CD4-positive, alpha-beta T cell treated with Interleukin-4 for 4 hours (primary cell): Measurements from ENCODE around the gene METTL26.
A peak's percentile ranks its signal among the peaks of the same experiment; 100 is the strongest.

ENCODE experiments used
- DNase-seq: peaks from one replicate; pipeline ENCODE4 v3.0.0-alpha.2; 2020

METTL26 gene

DNA sequence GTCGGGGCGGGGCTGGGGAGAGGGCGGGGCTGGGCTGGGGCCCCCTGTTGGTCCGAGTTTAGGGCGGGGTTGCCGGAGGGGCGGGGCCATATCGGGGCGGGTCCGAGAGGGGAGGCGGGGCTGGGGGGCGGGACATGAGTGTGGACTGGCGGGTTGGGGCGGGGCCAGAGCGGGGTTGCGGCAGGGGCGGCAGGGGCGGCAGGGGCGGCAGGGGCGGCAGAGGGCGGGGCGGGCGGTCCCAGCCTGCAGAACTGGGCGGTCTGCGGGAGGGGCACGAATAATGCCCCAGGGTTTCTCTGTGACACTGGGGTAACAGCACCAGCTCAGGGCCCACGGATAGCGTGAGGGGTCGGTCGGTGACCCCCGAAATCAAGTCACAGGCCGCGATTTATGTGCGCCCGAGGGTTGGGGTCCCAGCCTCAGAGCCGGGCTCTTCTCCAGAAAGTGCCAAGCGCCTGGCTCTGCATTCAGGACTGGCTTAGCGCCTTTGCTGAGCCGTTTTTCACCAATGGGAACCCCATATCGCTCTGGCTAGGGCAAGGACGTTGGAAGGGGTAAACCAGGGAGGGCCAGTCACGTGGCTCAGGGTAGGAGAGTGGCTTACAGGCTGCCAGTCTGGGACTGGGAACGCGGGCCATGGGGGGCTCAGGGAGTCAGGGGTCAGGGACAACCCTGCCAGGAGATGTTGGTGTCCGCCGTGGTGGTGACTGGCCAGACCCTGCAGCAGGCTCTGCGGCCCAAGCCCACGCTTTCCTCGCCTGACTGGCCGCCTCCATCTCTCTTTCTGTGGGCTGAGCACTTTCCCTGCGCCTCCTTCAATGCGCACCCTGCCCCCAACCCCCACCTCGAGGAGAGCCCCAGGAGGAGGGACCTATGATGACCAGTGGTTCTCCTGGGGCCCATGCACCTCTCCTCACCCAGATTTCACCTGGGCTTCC lies 1.2 kb upstream of the METTL26 start:
- peak; percentile 80 for DNase-seq

DNA sequence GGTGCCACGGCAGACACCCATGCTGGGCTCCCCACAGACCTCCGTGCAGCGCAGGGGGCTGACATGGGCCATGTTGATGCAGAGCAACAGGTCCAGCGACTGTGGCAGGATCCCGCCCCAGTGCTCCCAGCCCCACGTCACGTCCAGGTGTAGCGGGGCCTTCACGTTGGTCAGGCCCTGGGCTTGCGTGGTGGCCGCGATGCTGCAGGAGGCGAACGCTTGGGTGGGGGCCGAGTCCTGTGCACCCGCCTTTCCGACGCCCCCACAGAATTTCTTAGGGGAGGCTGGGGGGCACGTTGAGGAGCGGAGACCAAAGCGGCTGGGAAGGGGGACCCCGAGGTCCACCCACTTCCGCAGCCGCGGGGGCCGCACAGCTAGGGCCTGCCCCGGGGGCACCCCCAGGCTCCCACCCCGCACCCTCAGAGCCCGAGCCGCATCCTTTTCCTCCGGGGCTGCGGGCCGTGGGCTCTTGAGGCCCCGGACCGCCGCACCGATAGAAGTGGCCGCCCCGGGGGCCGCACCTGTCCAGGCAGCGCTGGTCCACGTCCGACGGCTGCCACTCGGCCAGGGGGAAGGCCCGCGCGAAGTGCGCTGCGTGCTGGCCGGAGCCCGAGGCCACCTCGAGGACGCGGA lies 416 bp downstream of the METTL26 start:
- no peak for DNase-seq

DNA sequence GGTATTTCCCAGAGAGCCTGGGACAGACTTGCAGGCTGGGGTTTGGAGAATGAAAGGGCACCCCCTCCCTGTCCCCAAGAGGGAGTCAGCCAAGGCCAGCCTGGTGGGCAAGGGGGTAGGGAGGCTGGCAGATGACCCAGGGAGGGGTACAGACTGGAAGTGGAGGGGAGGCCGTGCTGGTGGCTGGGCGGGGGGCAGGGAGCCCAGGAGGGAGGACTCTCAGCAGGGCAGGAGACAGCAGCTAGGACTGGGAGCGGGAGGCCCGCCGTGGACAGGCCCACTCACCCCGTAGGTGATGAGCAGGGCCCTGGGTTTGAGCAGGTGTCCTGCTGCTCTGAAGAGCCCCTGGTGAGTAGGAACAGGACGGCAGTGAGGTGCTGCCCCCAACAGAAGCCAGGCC lies 1.1 kb downstream of the METTL26 start:
- DNase-seq, result no peak

DNA sequence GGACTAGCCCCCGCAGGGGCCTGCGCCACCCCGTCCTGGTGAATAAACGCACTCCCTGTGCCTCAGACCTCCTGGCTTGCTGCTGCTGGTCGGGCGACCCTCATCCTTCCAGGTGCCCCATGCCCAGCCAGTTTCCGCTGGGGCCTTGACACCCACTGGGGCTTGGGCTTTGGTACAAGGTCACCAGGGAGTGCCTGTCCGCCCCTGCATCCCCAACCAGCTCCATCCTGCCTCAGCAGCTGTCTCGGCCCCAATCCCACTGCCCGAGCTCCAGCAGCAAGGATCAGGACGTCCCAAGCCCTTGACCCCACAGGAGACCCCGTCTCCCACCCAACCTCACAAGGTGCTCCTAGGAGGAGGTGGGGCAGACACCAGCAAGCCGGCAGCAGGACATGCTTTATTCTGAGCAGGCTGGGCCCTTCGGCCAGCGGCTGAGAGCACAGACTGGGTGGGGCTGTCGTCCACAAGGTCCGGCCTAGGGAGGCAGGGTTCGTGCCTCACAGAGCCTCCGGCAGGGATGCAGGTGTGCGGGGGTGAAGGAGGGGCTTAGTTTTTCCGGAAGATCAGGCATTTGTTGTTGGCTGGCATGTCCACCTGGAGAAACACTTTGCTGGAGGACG lies 1.9 kb downstream of the METTL26 start:
- no peak for DNase-seq

DNA sequence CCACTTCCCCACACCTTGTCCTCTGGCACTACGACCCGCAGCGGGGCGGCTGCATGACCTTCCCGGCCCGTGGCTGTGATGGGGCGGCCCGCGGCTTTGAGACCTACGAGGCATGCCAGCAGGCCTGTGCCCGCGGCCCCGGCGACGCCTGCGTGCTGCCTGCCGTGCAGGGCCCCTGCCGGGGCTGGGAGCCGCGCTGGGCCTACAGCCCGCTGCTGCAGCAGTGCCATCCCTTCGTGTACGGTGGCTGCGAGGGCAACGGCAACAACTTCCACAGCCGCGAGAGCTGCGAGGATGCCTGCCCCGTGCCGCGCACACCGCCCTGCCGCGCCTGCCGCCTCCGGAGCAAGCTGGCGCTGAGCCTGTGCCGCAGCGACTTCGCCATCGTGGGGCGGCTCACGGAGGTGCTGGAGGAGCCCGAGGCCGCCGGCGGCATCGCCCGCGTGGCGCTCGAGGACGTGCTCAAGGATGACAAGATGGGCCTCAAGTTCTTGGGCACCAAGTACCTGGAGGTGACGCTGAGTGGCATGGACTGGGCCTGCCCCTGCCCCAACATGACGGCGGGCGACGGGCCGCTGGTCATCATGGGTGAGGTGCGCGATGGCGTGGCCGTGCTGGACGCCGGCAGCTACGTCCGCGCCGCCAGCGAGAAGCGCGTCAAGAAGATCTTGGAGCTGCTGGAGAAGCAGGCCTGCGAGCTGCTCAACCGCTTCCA lies 2.6 kb downstream of the METTL26 start:
- DNase-seq, result no peak

DNA sequence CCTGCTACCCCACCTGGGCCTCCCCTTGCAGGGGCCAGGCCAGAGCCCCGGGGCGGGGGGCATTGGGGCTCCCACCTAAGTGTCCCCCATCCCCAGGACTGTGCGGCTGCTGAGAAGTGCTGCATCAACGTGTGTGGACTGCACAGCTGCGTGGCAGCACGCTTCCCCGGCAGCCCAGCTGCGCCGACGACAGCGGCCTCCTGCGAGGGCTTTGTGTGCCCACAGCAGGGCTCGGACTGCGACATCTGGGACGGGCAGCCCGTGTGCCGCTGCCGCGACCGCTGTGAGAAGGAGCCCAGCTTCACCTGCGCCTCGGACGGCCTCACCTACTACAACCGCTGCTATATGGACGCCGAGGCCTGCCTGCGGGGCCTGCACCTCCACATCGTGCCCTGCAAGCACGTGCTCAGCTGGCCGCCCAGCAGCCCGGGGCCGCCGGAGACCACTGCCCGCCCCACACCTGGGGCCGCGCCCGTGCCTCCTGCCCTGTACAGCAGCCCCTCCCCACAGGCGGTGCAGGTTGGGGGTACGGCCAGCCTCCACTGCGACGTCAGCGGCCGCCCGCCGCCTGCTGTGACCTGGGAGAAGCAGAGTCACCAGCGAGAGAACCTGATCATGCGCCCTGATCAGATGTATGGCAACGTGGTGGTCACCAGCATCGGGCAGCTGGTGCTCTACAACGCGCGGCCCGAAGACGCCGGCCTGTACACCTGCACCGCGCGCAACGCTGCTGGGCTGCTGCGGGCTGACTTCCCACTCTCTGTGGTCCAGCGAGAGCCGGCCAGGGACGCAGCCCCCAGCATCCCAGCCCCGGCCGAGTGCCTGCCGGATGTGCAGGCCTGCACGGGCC lies 3.4 kb downstream of the METTL26 start:
- no peak for DNase-seq

DNA sequence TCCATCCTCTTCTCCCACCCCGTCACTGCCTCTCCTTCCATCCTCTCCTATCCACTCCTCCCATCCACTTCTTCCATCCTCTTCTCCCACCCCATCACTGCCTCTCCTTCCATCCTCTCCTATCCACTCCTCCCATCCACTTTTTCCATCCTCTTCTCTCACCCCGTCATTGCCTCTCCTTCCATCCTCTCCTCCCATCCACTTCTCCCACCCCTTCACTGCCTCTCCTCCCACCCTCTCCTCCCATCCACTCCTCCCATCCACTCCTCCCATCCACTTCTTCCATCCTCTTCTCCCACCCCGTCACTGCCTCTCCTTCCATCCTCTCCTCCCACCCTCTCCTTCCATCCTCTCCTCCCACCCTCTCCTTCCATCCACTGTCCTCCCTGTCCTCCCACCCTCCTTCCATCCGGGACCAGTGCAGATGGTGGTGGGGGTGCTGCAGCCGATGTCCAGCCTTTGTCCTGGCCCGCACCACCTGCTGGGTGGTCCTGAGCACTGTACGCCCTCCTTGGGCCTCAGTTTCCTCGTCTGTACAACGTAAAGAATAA lies 4.2 kb downstream of the METTL26 start:
- DNase-seq, result no peak

DNA sequence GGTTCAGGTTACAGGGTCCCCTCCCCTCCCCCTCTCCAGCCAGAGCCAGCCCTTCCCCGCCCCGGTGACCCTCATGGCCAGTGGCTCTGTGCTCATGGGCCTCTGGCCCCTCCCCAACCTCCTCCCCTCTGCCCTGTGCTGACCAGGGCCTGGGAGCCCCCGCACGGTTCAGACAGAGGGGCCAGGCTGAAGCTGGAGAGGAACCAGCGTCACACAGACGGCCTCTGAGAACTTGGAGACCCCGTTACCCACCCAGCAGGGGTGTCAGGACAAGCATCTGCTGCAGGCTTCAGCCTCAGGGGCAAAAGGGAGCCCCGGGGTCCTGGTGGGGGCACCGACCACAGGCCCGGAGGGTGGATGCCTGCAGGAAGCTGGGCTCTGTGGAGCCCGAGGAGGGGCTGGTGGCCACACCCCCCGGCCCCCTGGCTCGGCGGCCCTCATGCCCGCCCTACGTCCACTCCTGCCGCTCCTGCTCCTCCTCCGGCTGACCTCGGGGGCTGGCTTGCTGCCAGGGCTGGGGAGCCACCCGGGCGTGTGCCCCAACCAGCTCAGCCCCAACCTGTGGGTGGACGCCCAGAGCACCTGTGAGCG lies 5.2 kb downstream of the METTL26 start, which contains the start of gene WFIKKN1:
WFIKKN1 (plus strand) TSS at position 171 of the 591 bp plus-strand sequence; CDS start at position 440, 269 bp downstream.
- DNase-seq, result no peak

DNA sequence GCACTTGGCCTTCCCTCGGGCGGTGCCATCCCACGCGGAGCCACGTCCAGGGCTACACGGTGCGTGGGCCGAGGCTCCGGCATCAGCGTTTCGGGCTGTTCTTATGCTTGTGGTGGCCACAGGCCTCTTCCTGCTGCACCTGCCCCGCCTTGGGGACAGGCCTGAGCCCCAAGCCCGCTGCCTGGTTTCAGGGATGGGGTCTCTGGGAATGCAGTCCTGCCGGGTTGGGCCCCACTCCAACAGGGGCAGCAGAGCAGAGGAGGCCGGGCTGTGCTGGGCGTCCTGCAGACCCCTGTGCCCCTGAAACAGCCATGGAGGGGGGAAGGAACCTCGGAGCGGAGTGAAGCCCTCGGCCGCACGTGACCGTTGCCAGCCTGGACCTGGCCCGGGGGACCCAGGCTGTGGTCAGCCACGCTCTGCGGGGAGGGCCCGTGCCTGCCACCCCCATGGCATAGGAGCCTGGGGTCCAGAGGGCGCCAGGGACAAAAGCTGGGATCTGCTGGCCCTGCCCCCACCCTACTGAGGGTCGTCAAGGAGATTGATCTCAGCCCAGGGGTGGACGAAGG lies 5.8 kb downstream of the METTL26 start:
- DNase-seq, result no peak

DNA sequence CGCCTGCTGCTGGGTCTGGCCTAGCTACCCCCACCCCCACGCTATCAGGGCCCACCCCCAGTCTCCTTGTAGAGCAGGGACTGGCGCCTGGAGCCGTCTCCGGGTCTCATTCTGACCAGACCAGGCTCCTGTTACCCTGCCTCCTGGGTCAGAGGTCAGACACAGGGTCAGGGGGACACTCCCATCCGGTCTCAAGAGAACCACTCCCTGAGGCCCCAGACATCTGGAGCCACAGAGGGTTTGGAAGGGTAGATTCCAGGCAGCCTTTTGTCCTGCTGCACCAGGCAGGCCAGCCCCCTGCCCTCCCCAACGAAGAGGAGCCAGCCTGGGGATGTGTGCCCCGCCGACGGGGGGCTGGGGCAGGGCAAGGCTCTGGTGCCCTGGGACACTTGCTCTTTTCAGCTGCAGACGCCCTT lies 6.3 kb downstream of the METTL26 start:
- DNase-seq, result no peak

DNA sequence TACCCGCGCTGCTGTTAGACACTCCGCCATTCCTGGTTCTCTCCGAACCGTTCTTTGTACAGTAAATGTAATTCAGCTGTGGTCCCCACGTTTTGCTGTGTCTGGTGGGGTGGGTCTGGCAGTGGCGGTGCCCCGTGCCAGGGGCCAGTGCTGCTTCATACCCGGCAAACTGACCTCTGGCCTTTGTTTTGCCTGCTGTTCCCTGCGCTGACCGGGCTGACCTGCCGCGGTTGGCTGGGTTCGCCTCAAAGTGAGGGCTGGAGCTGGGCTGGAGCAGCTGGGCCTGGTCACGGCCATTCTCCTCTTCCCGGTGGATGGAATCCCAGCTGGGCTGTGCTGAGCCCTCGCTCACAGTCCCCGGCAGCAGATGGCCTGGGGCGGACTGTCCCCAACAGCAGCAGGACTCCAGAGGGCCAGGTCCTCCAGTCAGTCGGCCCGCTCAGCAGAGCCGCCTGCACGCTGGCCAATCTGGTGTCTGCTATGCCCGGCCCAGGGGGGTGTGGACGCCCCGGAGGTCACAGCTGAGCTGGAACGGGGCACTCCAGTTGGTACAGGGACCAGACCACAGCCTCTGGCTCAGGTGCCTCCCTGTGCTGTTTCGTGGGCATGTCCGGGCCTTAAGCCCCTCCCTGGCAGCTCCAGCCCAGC lies 6.8 kb downstream of the METTL26 start:
- no peak for DNase-seq

DNA sequence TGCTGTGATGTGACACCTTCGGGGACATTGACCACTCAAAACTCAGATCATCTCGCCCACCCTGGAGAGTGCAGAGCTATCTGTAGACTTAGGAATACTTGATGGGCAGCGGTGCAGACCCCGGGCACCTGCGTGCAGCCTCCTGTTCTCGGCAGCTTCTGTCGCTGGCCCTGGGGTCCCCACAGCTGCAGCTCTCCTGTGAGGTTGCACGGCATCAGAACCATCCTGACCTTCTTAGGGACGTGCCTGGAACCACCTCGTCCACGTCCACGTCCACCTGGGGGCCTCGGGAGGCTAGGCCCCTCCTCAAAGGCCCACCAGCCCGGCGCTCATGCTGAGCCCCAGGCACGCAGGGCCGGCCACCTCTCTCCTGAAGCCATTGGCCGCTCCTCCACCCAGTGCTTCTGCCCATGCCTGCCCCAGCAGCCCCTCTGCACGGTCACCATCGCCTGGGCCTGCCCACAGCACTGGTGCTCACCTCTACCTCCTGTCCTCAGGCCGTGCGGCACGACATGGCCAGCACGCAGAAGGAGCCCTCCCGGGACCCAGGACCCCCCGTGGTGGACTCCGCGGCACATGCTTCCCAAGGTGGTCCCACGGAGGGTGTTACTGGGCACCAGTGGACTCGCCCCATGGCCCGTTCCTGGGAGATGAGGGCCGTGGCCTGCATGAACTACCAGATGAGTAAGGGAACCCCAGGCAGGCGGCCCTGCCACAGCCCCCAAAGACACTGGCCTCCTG lies 7.6 kb downstream of the METTL26 start:
- no peak for DNase-seq

DNA sequence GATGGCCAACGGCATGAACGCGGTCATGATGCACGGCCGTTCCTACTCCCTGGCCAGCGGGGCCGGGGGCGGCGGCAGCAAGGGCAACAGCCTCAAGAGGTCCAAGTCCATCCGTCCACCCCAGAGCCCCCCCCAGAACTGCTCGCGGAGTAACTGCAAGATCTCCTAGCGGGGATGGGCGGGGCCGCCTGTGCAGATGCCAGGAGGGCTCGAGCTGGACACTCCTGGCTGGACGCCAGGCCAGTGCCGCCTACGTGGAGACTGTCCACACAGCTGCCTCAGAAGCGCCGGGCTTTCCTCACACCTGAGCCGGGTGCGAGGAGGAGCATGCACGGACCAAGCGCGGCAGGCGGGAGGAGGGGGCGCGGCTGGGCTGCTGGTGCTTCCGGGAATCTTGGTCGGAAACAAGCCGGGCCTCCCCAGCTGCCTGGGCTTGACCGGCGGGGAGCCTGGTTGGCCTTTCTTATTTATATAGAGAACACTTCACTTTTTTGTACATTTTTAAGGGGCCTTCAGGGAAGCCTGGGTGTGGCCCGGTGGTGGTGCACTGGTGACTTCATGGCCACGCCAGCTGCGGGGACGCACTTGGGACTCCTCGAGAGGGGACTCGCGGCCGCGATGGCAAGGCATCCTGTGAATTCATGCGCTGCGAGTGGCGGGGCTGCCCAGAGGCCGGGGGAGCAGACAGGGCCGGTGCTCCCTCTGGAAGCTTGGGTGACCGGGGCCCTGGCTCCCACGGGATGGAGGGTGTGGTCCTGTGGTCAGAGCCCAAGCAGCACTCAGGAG lies 8.5 kb downstream of the METTL26 start:
- DNase-seq, result no peak

DNA sequence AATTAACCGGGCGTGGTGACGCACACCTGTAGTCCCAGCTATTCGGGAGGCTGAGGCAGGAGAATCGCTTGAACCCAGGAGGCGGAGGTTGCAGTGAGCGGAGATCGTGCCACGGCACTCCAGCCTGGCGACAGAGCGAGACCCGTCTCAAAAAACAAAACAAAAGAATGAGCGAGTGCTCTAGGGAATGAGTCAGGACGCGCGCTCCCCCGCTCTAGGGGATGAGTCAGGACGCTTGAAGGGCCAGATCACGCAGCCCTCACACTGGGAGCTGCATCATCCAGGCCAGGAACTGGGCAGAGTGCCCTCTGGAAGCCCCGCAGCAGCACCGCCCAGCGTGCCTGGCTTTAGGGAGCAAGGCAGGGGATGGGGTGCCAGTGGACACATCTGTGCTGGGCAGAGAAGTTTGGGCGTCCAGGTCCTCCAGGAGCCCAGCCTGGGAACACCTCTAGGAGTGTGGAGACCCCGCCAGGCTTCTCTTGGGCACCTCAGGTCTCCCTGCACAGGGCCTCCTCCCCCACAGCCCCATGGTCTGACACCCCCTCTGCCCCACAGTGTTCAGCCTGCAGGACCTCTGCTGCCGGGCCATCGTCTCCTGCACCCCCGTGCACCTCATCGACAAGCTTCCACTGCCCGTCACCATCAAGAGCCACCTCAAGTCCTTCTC lies 9.2 kb downstream of the METTL26 start:
- DNase-seq, result no peak

DNA sequence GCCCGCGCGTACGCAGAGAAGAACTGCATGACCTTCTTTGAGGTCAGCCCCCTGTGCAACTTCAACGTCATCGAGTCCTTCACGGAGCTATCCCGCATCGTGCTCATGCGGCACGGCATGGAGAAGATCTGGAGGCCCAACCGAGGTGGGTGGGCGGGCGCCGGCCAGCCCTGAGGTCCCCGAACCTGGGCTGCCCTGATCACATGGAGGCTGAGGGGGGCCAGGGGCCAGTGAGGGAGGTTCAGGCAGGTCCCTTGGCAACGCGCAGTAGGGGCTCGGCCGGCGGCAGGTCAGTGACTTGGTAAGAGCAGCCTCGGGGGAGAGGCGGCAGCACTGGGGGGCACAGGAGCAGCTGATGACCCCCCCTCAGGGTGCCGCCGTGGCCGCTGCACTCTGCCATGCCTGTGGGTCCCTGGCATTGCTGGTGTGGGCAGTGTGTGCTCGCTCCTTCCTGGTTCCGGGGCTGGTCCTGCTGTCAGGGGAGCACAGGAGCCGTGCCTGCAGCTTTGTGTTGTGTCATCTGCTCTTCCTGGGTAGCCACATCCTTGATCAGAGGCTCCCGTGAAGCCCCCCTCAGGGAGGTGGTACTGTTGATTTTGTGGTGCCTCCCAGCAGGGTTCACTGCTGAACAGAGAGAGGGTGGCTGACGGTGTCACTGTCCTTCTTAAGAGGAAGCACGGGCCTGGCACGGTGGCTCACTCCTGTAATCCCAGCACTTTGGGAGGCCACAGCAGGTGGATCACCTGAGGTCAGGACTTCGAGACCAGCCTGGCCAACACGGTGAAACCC lies 9.9 kb downstream of the METTL26 start:
- DNase-seq, result no peak

DNA sequence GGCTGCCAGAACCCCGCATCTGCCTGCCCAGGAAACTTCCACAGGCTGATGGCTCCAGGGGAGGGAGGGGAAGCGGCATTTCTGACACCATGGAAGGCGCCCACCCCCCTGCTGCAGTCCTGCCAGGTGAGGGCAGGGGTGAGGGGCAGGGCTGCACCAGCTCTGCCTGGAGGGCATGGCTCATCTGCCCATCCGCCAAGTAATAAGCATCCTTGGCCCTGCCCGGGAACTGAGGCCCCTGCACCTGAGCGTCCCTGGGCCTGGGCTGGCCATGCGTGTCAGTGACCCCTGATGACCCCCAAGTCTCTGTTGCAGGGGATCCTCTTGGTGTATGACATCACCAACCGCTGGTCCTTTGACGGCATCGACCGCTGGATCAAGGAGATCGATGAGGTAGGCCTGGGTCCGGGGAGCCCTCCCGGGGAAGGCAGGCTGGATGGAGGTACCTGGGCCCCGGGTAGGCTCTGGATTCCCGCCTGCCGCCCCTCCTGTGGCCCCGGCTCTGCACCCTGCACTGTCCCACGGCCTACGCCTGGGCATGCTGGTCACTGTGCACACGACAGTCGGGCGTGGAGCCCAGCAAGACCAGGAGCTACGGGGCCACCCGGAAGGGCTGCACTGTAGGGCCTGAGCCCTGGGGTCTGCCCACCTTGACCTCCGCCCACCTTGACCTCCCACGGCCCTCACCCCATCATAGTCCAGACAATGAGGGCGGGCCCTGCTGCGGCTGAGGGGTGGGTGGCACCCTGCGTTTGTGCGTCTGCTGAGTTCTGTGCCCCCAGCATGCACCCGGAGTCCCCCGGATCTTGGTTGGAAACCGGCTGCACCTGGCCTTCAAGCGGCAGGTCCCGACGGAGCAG lies 10.8 kb downstream of the METTL26 start:
- no peak for DNase-seq
